Right lobe of liver (tissue), 6 donors: ENCODE data around the gene SLCO3A1. TPM values are rescaled to one million over a fixed set of nuclear protein-coding genes. Genes with fewer than 3 reads are reported as not detected.
A peak's percentile ranks its signal among the peaks of the same experiment; 100 is the strongest.

Experiments
- ATAC-seq, 4 donors: fragments of 200-7000 bp; cut with Tn5 transposase; one replicate each; pipeline ENCODE4 v1.9.1; 2020; ENCODE audit warnings: mild to moderate bottlenecking in 4 of 4, moderate library complexity in 4 of 4
- DNase-seq, 3 donors: peaks; one replicate each; pipeline ENCODE4 v3.0.0-alpha.2; 2020
- H3K27ac ChIP-seq, 3 donors: fragments of 200-600 bp; one replicate each; pipeline ENCODE4 v1.8.0; 2022
- H3K27me3 ChIP-seq, 2 donors: fragments of 200-600 bp; one replicate each; pipeline ENCODE4 v1.8.0; 2022
- H3K36me3 ChIP-seq, 4 donors: fragments of 200-600 bp; sonication (generic) in 1 of 4; one replicate each; pipeline versions ENCODE4 v1.5.1 to v1.8.0; 2017 to 2022; ENCODE audit warnings: control low read depth in 1 of 4
- H3K4me1 ChIP-seq, 4 donors: fragments of 200-600 bp; sonication (generic) in 1 of 4; one replicate each; pipeline versions ENCODE4 v1.5.1 to v1.8.0; 2017 to 2022; ENCODE audit warnings: control low read depth in 1 of 4
- H3K4me3 ChIP-seq, 3 donors: fragments of 200-600 bp; one replicate each; pipeline ENCODE4 v1.8.0; 2022
- H3K9me3 ChIP-seq, 4 donors: fragments of 200-600 bp; sonication (generic) in 1 of 4; one replicate each; pipeline versions ENCODE4 v1.5.1 to v1.8.0; 2017 to 2022; ENCODE audit warnings: control low read depth in 1 of 4
- CTCF ChIP-seq, 4 donors: fragments of 200-600 bp in 3 of 4; fragments of 450-650 bp in 1 of 4; IDR thresholded peaks; one replicate each; pipeline versions ENCODE4 v1.5.1 to v1.8.0; 2016 to 2022; ENCODE audit warnings: antibody characterized with exemption in 4 of 4, mild to moderate bottlenecking in 2 of 4
- POLR2A ChIP-seq: fragments of 450-650 bp; IDR thresholded peaks from one replicate; pipeline ENCODE4 v1.6.1; 2017; ENCODE audit warnings: antibody characterized with exemption, mild to moderate bottlenecking
- WGBS: methylation state at CpG from one replicate; pipeline ENCODE4 v1.1.6; 2018; ENCODE audit warnings: low coverage, low lambda C conversion rate; ENCODE audit not compliant: insufficient coverage; ENCODE audit errors: missing lambda C conversion rate; 5-methylcytosine and 5-hydroxymethylcytosine counted together
- intact Hi-C, 2 donors: fragments of 100-400 bp; cut with DNase I; formaldehyde crosslinking; loops; one replicate each; pipeline versions ENCODE4 v1.11.2 to v1.14.1; 2022
- total RNA-seq, 6 experiments: library from RNA; depleted of rRNA in 2 of 6; stranded (reverse); fragments of >200 nt in 2 of 6; fragmentation: NEBNext Ultra II Directional in 3 of 6; extraction: Animal tissue kit (Norgen Biotek cat#: 25700) in 3 of 6; gene quantifications; one replicate each; pipeline versions ENCODE4 v1.1.0 to v1.2.4, GENCODE V29; 2016 to 2023
- donor health status: DM: no; HTN: yes; CAD: no.
- donor health status: DM: no; HTN: no; CAD: no.
- donor health status: DM: no; HTN: no; CAD: no.
- donor health status: DM: no; HTN: yes; CAD: no.
- donor health status: DM: no; HTN: yes; CAD: no.

SLCO3A1 gene
- total RNA-seq, 6 experiments from 2014 or later: 2.4 to 7.7 (median 3.7) TPM

- ATAC-seq: peak in 1 of 4 donors; percentile 20
- intact Hi-C loops: loop anchor here in 1 of 2 donors (10.0 kb wide), 1 partner anchor 132 kb away; no protein-coding TSS in a partner anchor
- Histone ChIP-seq H3K9me3 (no peaks in the 10 kb centered on the region), H3K4me1 (no peaks in the 10 kb centered on the region), H3K27me3 (no peaks in the 10 kb centered on the region), H3K27ac (no peak overlapping the region), H3K36me3 (no peaks in the 10 kb centered on the region), H3K4me3 (no peak overlapping the region)
- no peak for TF ChIP-seq POLR2A
- no peak for TF ChIP-seq CTCF (IDR thresholded peaks at IDR 0.05)
- WGBS: 47% methylated on average over 10 of the region's 10 CpGs
- DNase-seq: no peak
Observed at GRCh38 chr15:92092289-92093105, 239.0 kb downstream of the SLCO3A1 start.

- intact Hi-C loops: loop anchor here (5.0 to 10.0 kb wide), 2 partner anchors 129 to 132 kb away; no protein-coding TSS in a partner anchor
- H3K4me3 ChIP-seq: no peak overlapping the region
- WGBS: 25% methylated on average over 4 of the region's 4 CpGs
- no peaks in the 10 kb centered on the region for H3K4me1 ChIP-seq
- H3K9me3 ChIP-seq: no peaks in the 10 kb centered on the region
- ATAC-seq: no peak
- no peak for DNase-seq
- no peak overlapping the region for H3K27ac ChIP-seq
- H3K27me3 ChIP-seq: no peaks in the 10 kb centered on the region
- TF ChIP-seq POLR2A (no peak), CTCF (IDR thresholded peaks at IDR 0.05) (no peak)
- H3K36me3 ChIP-seq: no peaks in the 10 kb centered on the region
Observed at GRCh38 chr15:92095693-92096092, 242.2 kb downstream of the SLCO3A1 start.

GRCh38 chr15:92097474-92098178 lies 244.1 kb downstream of the SLCO3A1 start:
- Histone ChIP-seq H3K9me3 (no peaks in the 10 kb centered on the region), H3K36me3 (no peaks in the 10 kb centered on the region), H3K27me3 (no peaks in the 10 kb centered on the region), H3K27ac (no peak overlapping the region), H3K4me1 (no peaks in the 10 kb centered on the region), H3K4me3 (no peak overlapping the region)
- WGBS: 40% methylated on average over 12 of the region's 17 CpGs
- intact Hi-C loops: loop anchor here (5.0 to 10.0 kb wide), 2 partner anchors 127 to 130 kb away; no protein-coding TSS in a partner anchor
- TF ChIP-seq POLR2A (no peak), CTCF (IDR thresholded peaks at IDR 0.05) (peak; percentile 70 to 83 (median 79))
- DNase-seq (peak in 1 of 3 donors; percentile 41), ATAC-seq (peak; percentile 88 to 94 (median 92))

GRCh38 chr15:92098869-92099268 lies 245.4 kb downstream of the SLCO3A1 start:
- WGBS: 71% methylated on average over 1 of the region's 5 CpGs
- ATAC-seq: peak in 2 of 4 donors; percentile 10 to 34
- H3K9me3 ChIP-seq: no peaks in the 10 kb centered on the region

More at GRCh38 chr15:92098869-92099268, 245.4 kb downstream of the SLCO3A1 start:
- TF ChIP-seq POLR2A: no peak
- TF ChIP-seq CTCF (IDR thresholded peaks at IDR 0.05): peak in 1 of 4 donors; percentile 11
- Histone ChIP-seq H3K27ac (no peak overlapping the region), H3K36me3 (no peaks in the 10 kb centered on the region), H3K4me1 (no peaks in the 10 kb centered on the region), H3K4me3 (no peak overlapping the region), H3K27me3 (no peaks in the 10 kb centered on the region)
- intact Hi-C loops: loop anchor here (5.0 to 10.0 kb wide), 2 partner anchors 126 to 128 kb away; no protein-coding TSS in a partner anchor
- DNase-seq: no peak
